HUES64 (cell line): Measurements from ENCODE around the gene PEX10.

ENCODE experiments used
- H3K27ac ChIP-seq: 2 replicates; pipeline ENCODE4 v1.7.0; 2013; ENCODE audit warnings: low read depth, low read length, inconsistent platforms
- H3K27me3 ChIP-seq: 2 replicates; pipeline ENCODE4 v1.6.1; 2013; ENCODE audit warnings: mild to moderate bottlenecking, low read length; ENCODE audit not compliant: insufficient read depth
- H3K36me3 ChIP-seq: 2 replicates; pipeline ENCODE4 v1.6.1; 2013; ENCODE audit warnings: mild to moderate bottlenecking, low read length; ENCODE audit not compliant: insufficient read depth
- H3K4me1 ChIP-seq: 2 replicates; pipeline ENCODE4 v1.6.1; 2013; ENCODE audit warnings: mild to moderate bottlenecking, low read length, moderate library complexity; ENCODE audit not compliant: insufficient read depth
- H3K4me3 ChIP-seq: 2 replicates; pipeline ENCODE4 v1.5.1; 2013; ENCODE audit warnings: mild to moderate bottlenecking, low read length, moderate library complexity
- H3K9ac ChIP-seq: 2 replicates; pipeline ENCODE4 v1.6.1; 2013; ENCODE audit warnings: mild to moderate bottlenecking, low read depth, low read length
- H3K9me3 ChIP-seq: 2 replicates; pipeline ENCODE4 v1.6.1; 2013; ENCODE audit warnings: low read depth, low read length; ENCODE audit not compliant: insufficient read depth
- WGBS: fragments of 150-250, 120-280 bp; methylation state at CpG from one replicate; pipeline ENCODE4 v1.1.7; 2013; ENCODE audit warnings: missing lambda C conversion rate; 5-methylcytosine and 5-hydroxymethylcytosine counted together

Gene PEX10

GRCh38 chr1:2412773-2413494 lies 570 bp upstream of the PEX10 start:
- Histone ChIP-seq H3K9me3 (no peaks in the 10 kb centered on the region), H3K4me3 (peak overlapping the region; percentile 99), H3K9ac (peak overlapping the region; percentile 95), H3K4me1 (peaks cover 10% of the 10 kb centered on the region), H3K27me3 (no peaks in the 10 kb centered on the region), H3K36me3 (peaks cover 23% of the 10 kb centered on the region), H3K27ac (peak overlapping the region; percentile 62; the same call in 1 of the 2 replicates)
- 2% methylated on average over 66 of the region's 66 CpGs for WGBS

- 8% methylated on average over 38 of the region's 38 CpGs for WGBS
- Histone ChIP-seq H3K9ac (peak overlapping the region; percentile 99), H3K27me3 (no peaks in the 10 kb centered on the region), H3K9me3 (no peaks in the 10 kb centered on the region), H3K36me3 (peaks cover 33% of the 10 kb centered on the region), H3K4me1 (peaks cover 10% of the 10 kb centered on the region), H3K4me3 (peak overlapping the region; percentile 99), H3K27ac (peak overlapping the region; percentile 85)
Measured at GRCh38 chr1:2411801-2412394, 466 bp downstream of the PEX10 start.

GRCh38 chr1:2409745-2410144 lies 2.6 kb downstream of the PEX10 start:
- Histone ChIP-seq H3K27ac (no peak overlapping the region), H3K4me3 (no peak overlapping the region), H3K9ac (no peak overlapping the region), H3K9me3 (no peaks in the 10 kb centered on the region), H3K36me3 (peaks cover 52% of the 10 kb centered on the region), H3K27me3 (no peaks in the 10 kb centered on the region), H3K4me1 (peaks cover 10% of the 10 kb centered on the region)
- WGBS: 95% methylated on average over 12 of the region's 12 CpGs

GRCh38 chr1:2408859-2409276 lies 3.5 kb downstream of the PEX10 start:
- peaks cover 61% of the 10 kb centered on the region for H3K36me3 ChIP-seq
- H3K4me3 ChIP-seq: no peak overlapping the region
- no peak overlapping the region for H3K9ac ChIP-seq
- 89% methylated on average over 13 of the region's 13 CpGs for WGBS
- peaks cover 5% of the 10 kb centered on the region; the same call in 1 of the 2 replicates for H3K4me1 ChIP-seq
- H3K27me3 ChIP-seq: no peaks in the 10 kb centered on the region
- H3K9me3 ChIP-seq: no peaks in the 10 kb centered on the region
- no peak overlapping the region for H3K27ac ChIP-seq

- no peak overlapping the region for H3K27ac ChIP-seq
- no peak overlapping the region for H3K9ac ChIP-seq
- no peaks in the 10 kb centered on the region for H3K9me3 ChIP-seq
- 93% methylated on average over 24 of the region's 24 CpGs for WGBS
- peaks cover under 1% of the 10 kb centered on the region; the same call in 1 of the 2 replicates for H3K4me1 ChIP-seq
- H3K4me3 ChIP-seq: no peak overlapping the region
- H3K36me3 ChIP-seq: peaks cover 65% of the 10 kb centered on the region
- no peaks in the 10 kb centered on the region for H3K27me3 ChIP-seq
Measured at GRCh38 chr1:2408456-2408855, 3.9 kb downstream of the PEX10 start.

GRCh38 chr1:2407991-2408275 lies 4.4 kb downstream of the PEX10 start:
- Histone ChIP-seq H3K9me3 (no peaks in the 10 kb centered on the region), H3K9ac (no peak overlapping the region), H3K36me3 (peaks cover 70% of the 10 kb centered on the region), H3K27ac (no peak overlapping the region), H3K4me3 (no peak overlapping the region), H3K4me1 (no peaks in the 10 kb centered on the region), H3K27me3 (no peaks in the 10 kb centered on the region)
- WGBS: 93% methylated on average over 8 of the region's 8 CpGs

- Histone ChIP-seq H3K9ac (no peak overlapping the region), H3K36me3 (peaks cover 76% of the 10 kb centered on the region), H3K4me1 (no peaks in the 10 kb centered on the region), H3K27me3 (no peaks in the 10 kb centered on the region), H3K27ac (no peak overlapping the region), H3K9me3 (no peaks in the 10 kb centered on the region), H3K4me3 (no peak overlapping the region)
- WGBS: 87% methylated on average over 25 of the region's 25 CpGs
Measured at GRCh38 chr1:2407166-2407990, 5.0 kb downstream of the PEX10 start.

- 90% methylated on average over 26 of the region's 26 CpGs for WGBS
- no peak overlapping the region for H3K9ac ChIP-seq
- no peaks in the 10 kb centered on the region for H3K27me3 ChIP-seq
- H3K4me3 ChIP-seq: no peak overlapping the region
- H3K9me3 ChIP-seq: no peaks in the 10 kb centered on the region
- no peak overlapping the region for H3K27ac ChIP-seq
- H3K4me1 ChIP-seq: no peaks in the 10 kb centered on the region
- peaks cover 84% of the 10 kb centered on the region for H3K36me3 ChIP-seq
Measured at GRCh38 chr1:2406451-2407041, 5.8 kb downstream of the PEX10 start.

- Histone ChIP-seq H3K36me3 (peaks cover 89% of the 10 kb centered on the region), H3K9ac (no peak overlapping the region), H3K4me3 (no peak overlapping the region), H3K27ac (no peak overlapping the region), H3K4me1 (no peaks in the 10 kb centered on the region), H3K9me3 (no peaks in the 10 kb centered on the region), H3K27me3 (no peaks in the 10 kb centered on the region)
- 90% methylated on average over 27 of the region's 28 CpGs for WGBS
Measured at GRCh38 chr1:2405588-2406295, 6.6 kb downstream of the PEX10 start.

GRCh38 chr1:2404890-2405511 lies 7.4 kb downstream of the PEX10 start:
- H3K4me1 ChIP-seq: no peaks in the 10 kb centered on the region
- peaks cover 93% of the 10 kb centered on the region for H3K36me3 ChIP-seq
- H3K9me3 ChIP-seq: no peaks in the 10 kb centered on the region
- 92% methylated on average over 24 of the region's 24 CpGs for WGBS
- no peak overlapping the region for H3K9ac ChIP-seq
- H3K27me3 ChIP-seq: no peaks in the 10 kb centered on the region
- no peak overlapping the region for H3K4me3 ChIP-seq
- H3K27ac ChIP-seq: no peak overlapping the region
